MCF 10A (cell line): ENCODE measurements around the gene ASB13. TPM values are rescaled to one million over a fixed set of nuclear protein-coding genes. Genes with fewer than 3 reads are reported as not detected.

Experiments
- BruUV-seq: library from RNA; stranded (reverse); fragments of 400-500 nt; replicated peaks from 2 replicates; lab custom pipeline; 2021; lab: Mats Ljungman, UMichigan
- CTCF ChIA-PET: fragments of 300-600 bp; sonication (Branson Sonifier 250); formaldehyde crosslinking; extraction: SDS; loops from one replicate; lab custom pipeline; 2021; ENCODE audit warnings: antibody characterized with exemption, inconsistent platforms; lab: Yijun Ruan, JAX
- POLR2A ChIA-PET: fragments of 300-600, 350-650 bp; sonication (Branson Sonifier 250); formaldehyde crosslinking; extraction: SDS; loops from one replicate; lab custom pipeline; 2020; ENCODE audit warnings: antibody characterized with exemption, inconsistent platforms; lab: Yijun Ruan, JAX
- DNase-seq: peaks from one replicate; pipeline ENCODE4 v3.0.0-alpha.2; 2018; ENCODE audit not compliant: unreplicated experiment
- H3K27ac Mint-ChIP-seq: one replicate; pipeline ENCODE4 v1.8.0; 2022; ENCODE audit warnings: mild to moderate bottlenecking, low read depth, mixed read lengths; ENCODE audit not compliant: unreplicated experiment
- H3K27me3 Mint-ChIP-seq: one replicate; pipeline ENCODE4 v1.8.0; 2022; ENCODE audit warnings: mixed read lengths; ENCODE audit not compliant: insufficient read depth, unreplicated experiment
- H3K36me3 Mint-ChIP-seq: one replicate; pipeline ENCODE4 v1.8.0; 2022; ENCODE audit warnings: mild to moderate bottlenecking, moderate library complexity, mixed read lengths; ENCODE audit not compliant: insufficient read depth, unreplicated experiment
- H3K4me1 Mint-ChIP-seq: one replicate; pipeline ENCODE4 v1.8.0; 2022; ENCODE audit warnings: mixed read lengths; ENCODE audit not compliant: insufficient read depth, unreplicated experiment
- H3K4me3 Mint-ChIP-seq: one replicate; pipeline ENCODE4 v1.8.0; 2022; ENCODE audit warnings: mild to moderate bottlenecking, moderate library complexity, mixed read lengths; ENCODE audit not compliant: unreplicated experiment
- H3K9me3 Mint-ChIP-seq: one replicate; pipeline ENCODE4 v1.8.0; 2022; ENCODE audit warnings: mixed read lengths; ENCODE audit not compliant: unreplicated experiment
- intact Hi-C: fragments of 100-400 bp; cut with micrococcal nuclease; formaldehyde crosslinking; loops from 2 replicates; pipeline ENCODE4 v1.14.1; 2022
- total RNA-seq: library from RNA; stranded (reverse); gene quantifications from 2 replicates; pipeline ENCODE4 v1.2.3, GENCODE V29; 2022
- TF ChIP-seq, protein P1 (sequence below): fragments of 200-600 bp; IDR thresholded peaks from one replicate; pipeline ENCODE4 v1.8.0; 2022; ENCODE audit warnings: antibody characterized with exemption, mild to moderate bottlenecking; ENCODE audit not compliant: unreplicated experiment

ASB13 gene
- total RNA-seq, 1 experiment from 2014 or later: 16.3 TPM

DNA sequence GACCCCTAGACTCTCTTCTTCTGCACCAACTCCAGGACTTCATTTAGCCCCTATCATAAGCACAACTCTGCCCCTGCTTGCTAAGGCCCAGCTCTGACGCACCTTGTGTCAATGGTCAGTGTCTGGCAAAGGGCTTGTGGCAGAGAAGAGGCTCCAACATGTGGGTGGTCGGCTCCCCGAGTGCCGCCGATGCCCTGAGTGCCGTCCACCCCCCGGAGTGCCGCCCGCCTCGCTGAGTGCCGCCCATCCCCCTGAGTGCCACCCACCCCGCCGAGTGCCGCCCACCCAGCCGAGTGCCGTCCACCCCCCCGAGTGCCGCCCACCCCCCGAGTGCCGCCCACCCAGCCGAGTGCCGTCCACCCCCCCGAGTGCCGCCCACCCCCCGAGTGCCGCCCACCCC is 50.3 kb downstream of the ASB13 start:
- Mint-ChIP-seq H3K27ac (no peak overlapping the region), H3K36me3 (peaks cover 5% of the 10 kb centered on the region), H3K4me1 (peaks cover 57% of the 10 kb centered on the region), H3K27me3 (no peaks in the 10 kb centered on the region), H3K9me3 (no peaks in the 10 kb centered on the region), H3K4me3 (no peak overlapping the region)
- no TSS peak for BruUV-seq
- intact Hi-C loops: no loop called here
- DNase-seq: no peak
- POLR2A ChIA-PET: interaction anchor here (0.7 to 8.4 kb wide), 7 partner anchors 13 to 525 kb away, joined by 3 to 61 read pairs (median 5); no protein-coding TSS in a partner anchor
- TF ChIP-seq, protein P1, sequence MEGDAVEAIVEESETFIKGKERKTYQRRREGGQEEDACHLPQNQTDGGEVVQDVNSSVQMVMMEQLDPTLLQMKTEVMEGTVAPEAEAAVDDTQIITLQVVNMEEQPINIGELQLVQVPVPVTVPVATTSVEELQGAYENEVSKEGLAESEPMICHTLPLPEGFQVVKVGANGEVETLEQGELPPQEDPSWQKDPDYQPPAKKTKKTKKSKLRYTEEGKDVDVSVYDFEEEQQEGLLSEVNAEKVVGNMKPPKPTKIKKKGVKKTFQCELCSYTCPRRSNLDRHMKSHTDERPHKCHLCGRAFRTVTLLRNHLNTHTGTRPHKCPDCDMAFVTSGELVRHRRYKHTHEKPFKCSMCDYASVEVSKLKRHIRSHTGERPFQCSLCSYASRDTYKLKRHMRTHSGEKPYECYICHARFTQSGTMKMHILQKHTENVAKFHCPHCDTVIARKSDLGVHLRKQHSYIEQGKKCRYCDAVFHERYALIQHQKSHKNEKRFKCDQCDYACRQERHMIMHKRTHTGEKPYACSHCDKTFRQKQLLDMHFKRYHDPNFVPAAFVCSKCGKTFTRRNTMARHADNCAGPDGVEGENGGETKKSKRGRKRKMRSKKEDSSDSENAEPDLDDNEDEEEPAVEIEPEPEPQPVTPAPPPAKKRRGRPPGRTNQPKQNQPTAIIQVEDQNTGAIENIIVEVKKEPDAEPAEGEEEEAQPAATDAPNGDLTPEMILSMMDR: no peak
- CTCF ChIA-PET: interaction anchor here (1.4 to 15.6 kb wide), 2 partner anchors 50 to 172 kb away, joined by 4 to 264 read pairs; no protein-coding TSS in a partner anchor

DNA sequence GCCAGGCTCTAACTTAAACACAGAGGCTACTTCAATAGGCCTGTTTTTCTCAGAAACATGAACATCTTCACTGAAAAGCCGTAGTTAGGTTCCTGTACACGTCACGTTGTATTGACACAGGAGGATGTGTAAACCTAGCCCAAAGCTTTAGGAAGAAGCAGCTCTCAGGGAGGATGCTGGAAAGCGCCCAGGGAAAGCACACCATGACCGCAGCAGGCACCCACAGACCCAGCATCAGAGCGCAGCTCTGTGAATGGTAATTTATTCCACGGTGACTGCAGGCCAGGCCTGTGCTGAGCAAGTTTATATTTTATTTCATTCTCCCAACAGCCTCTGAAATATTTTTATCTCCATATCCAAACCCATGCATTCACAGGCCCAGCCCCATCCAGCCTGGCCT is 51.1 kb downstream of the ASB13 start:
- TF ChIP-seq, protein P1: no peak

GRCh38 chr10:5614155-5614721 is 52.2 kb downstream of the ASB13 start:
- peak overlapping the region; percentile 93 for H3K27ac Mint-ChIP-seq
- peaks cover 72% of the 10 kb centered on the region for H3K4me1 Mint-ChIP-seq

More for the DNA sequence above, 51.1 kb downstream of the ASB13 start:
- Mint-ChIP-seq H3K27me3 (no peaks in the 10 kb centered on the region), H3K9me3 (no peaks in the 10 kb centered on the region), H3K4me1 (peaks cover 64% of the 10 kb centered on the region), H3K4me3 (no peak overlapping the region), H3K27ac (peak overlapping the region; percentile 93), H3K36me3 (peaks cover 5% of the 10 kb centered on the region)
- no TSS peak for BruUV-seq
- ChIA-PET CTCF (interaction anchor here (0.7 to 15.6 kb wide), 2 partner anchors 10 to 172 kb away, joined by 3 to 264 read pairs; no protein-coding TSS in a partner anchor), POLR2A (interaction anchor here (0.6 to 8.4 kb wide), 8 partner anchors 7 to 168 kb away, joined by 3 to 61 read pairs (median 15); no protein-coding TSS in a partner anchor)
- intact Hi-C loops: no loop called here
- DNase-seq: no peak

More at GRCh38 chr10:5614155-5614721, 52.2 kb downstream of the ASB13 start:
- BruUV-seq: no TSS peak
- H3K9me3 Mint-ChIP-seq: no peaks in the 10 kb centered on the region
- intact Hi-C loops: no loop called here
- H3K27me3 Mint-ChIP-seq: no peaks in the 10 kb centered on the region
- CTCF ChIA-PET: interaction anchor here (0.5 to 15.6 kb wide), 8 partner anchors 9 to 171 kb away, joined by 3 to 264 read pairs (median 5); no protein-coding TSS in a partner anchor
- H3K4me3 Mint-ChIP-seq: peak overlapping the region; percentile 19
- DNase-seq: peak; percentile 86
- TF ChIP-seq, protein P1: no peak
- POLR2A ChIA-PET: interaction anchor here (0.7 to 8.4 kb wide), 20 partner anchors 8 to 171 kb away, joined by 3 to 61 read pairs (median 4); no protein-coding TSS in a partner anchor
- peaks cover 5% of the 10 kb centered on the region for H3K36me3 Mint-ChIP-seq
